Measurements from ENCODE around the gene SLC17A3. TPM values are rescaled to one million over a fixed set of nuclear protein-coding genes. Genes with fewer than 3 reads are reported as not detected.

Gene SLC17A3
- polyA plus RNA-seq (2012; ENCODE audit: low read depth, missing spikeins): not detected

- no peak for DNase-seq (ENCODE audit: insufficient read length, low spot score)
- no peak for TF ChIP-seq SPI1 (IDR thresholded peaks at IDR 0.05; ENCODE audit: low read depth, low read length)
- no peak for TF ChIP-seq POU2F2 (IDR thresholded peaks at IDR 0.05; ENCODE audit: low read depth, low read length)
- no peak for TF ChIP-seq TAF1 (IDR thresholded peaks at IDR 0.05; ENCODE audit: low read depth, low read length)
- no peak for TF ChIP-seq POLR2AphosphoS5 (IDR thresholded peaks at IDR 0.05; ENCODE audit: low read depth, low read length)
- no peak for FAIRE-seq
Observed at GRCh38 chr6:25874118-25874517, at the start of gene SLC17A3. SLC17A3 (minus strand) TSS chr6:25874243; CDS start chr6:25868387, 5,856 bp downstream.

GRCh38 chr6:25922301-25922700 lies 48.3 kb upstream of the SLC17A3 start:
- TF ChIP-seq PAX5 (IDR thresholded peaks at IDR 0.05; ENCODE audit: insufficient read depth, low read length, severe bottlenecking): no peak
- TF ChIP-seq POLR2A (IDR thresholded peaks at IDR 0.05; ENCODE audit: low read depth, low read length): no peak
- TF ChIP-seq TAF1 (IDR thresholded peaks at IDR 0.05; ENCODE audit: low read depth, low read length): no peak
- TF ChIP-seq SPI1 (IDR thresholded peaks at IDR 0.05; ENCODE audit: low read depth, low read length): no peak
- FAIRE-seq (no peak), DNase-seq (ENCODE audit: insufficient read length, low spot score) (no peak)

- FAIRE-seq (no peak), DNase-seq (ENCODE audit: insufficient read length, low spot score) (no peak)
- TF ChIP-seq TAF1 (IDR thresholded peaks at IDR 0.05; ENCODE audit: low read depth, low read length) (no peak), SPI1 (IDR thresholded peaks at IDR 0.05; ENCODE audit: low read depth, low read length) (no peak), POU2F2 (IDR thresholded peaks at IDR 0.05; ENCODE audit: low read depth, low read length) (no peak), POLR2A (IDR thresholded peaks at IDR 0.05; ENCODE audit: low read depth, low read length) (no peak), POLR2AphosphoS5 (IDR thresholded peaks at IDR 0.05; ENCODE audit: low read depth, low read length) (no peak), PAX5 (IDR thresholded peaks at IDR 0.05; ENCODE audit: insufficient read depth, low read length, severe bottlenecking) (no peak)
Observed at GRCh38 chr6:25921525-25922203, 47.6 kb upstream of the SLC17A3 start.

- TF ChIP-seq SPI1 (IDR thresholded peaks at IDR 0.05; ENCODE audit: low read depth, low read length) (no peak), PAX5 (IDR thresholded peaks at IDR 0.05; ENCODE audit: insufficient read depth, low read length, severe bottlenecking) (no peak), TAF1 (IDR thresholded peaks at IDR 0.05; ENCODE audit: low read depth, low read length) (no peak), POU2F2 (IDR thresholded peaks at IDR 0.05; ENCODE audit: low read depth, low read length) (no peak), POLR2AphosphoS5 (IDR thresholded peaks at IDR 0.05; ENCODE audit: low read depth, low read length) (no peak), POLR2A (IDR thresholded peaks at IDR 0.05; ENCODE audit: low read depth, low read length) (no peak)
- FAIRE-seq (no peak), DNase-seq (ENCODE audit: insufficient read length, low spot score) (no peak)
Observed at GRCh38 chr6:25919657-25920056, 45.6 kb upstream of the SLC17A3 start.

GRCh38 chr6:25918083-25918683 lies 44.1 kb upstream of the SLC17A3 start:
- FAIRE-seq (no peak), DNase-seq (ENCODE audit: insufficient read length, low spot score) (no peak)
- TF ChIP-seq POLR2AphosphoS5 (IDR thresholded peaks at IDR 0.05; ENCODE audit: low read depth, low read length): no peak
- TF ChIP-seq TAF1 (IDR thresholded peaks at IDR 0.05; ENCODE audit: low read depth, low read length): no peak
- TF ChIP-seq SPI1 (IDR thresholded peaks at IDR 0.05; ENCODE audit: low read depth, low read length): no peak
- no peak for TF ChIP-seq POU2F2 (IDR thresholded peaks at IDR 0.05; ENCODE audit: low read depth, low read length)
- no peak for TF ChIP-seq PAX5 (IDR thresholded peaks at IDR 0.05; ENCODE audit: insufficient read depth, low read length, severe bottlenecking)
- TF ChIP-seq POLR2A (IDR thresholded peaks at IDR 0.05; ENCODE audit: low read depth, low read length): no peak

GRCh38 chr6:25916789-25917490 lies 42.9 kb upstream of the SLC17A3 start:
- FAIRE-seq (no peak), DNase-seq (ENCODE audit: insufficient read length, low spot score) (no peak)
- TF ChIP-seq PAX5 (IDR thresholded peaks at IDR 0.05; ENCODE audit: insufficient read depth, low read length, severe bottlenecking) (no peak), POU2F2 (IDR thresholded peaks at IDR 0.05; ENCODE audit: low read depth, low read length) (no peak), TAF1 (IDR thresholded peaks at IDR 0.05; ENCODE audit: low read depth, low read length) (no peak), POLR2A (IDR thresholded peaks at IDR 0.05; ENCODE audit: low read depth, low read length) (no peak), SPI1 (IDR thresholded peaks at IDR 0.05; ENCODE audit: low read depth, low read length) (no peak), POLR2AphosphoS5 (IDR thresholded peaks at IDR 0.05; ENCODE audit: low read depth, low read length) (no peak)

- FAIRE-seq (no peak), DNase-seq (ENCODE audit: insufficient read length, low spot score) (no peak)
- TF ChIP-seq SPI1 (IDR thresholded peaks at IDR 0.05; ENCODE audit: low read depth, low read length): no peak
- no peak for TF ChIP-seq TAF1 (IDR thresholded peaks at IDR 0.05; ENCODE audit: low read depth, low read length)
- TF ChIP-seq POU2F2 (IDR thresholded peaks at IDR 0.05; ENCODE audit: low read depth, low read length): no peak
- no peak for TF ChIP-seq POLR2AphosphoS5 (IDR thresholded peaks at IDR 0.05; ENCODE audit: low read depth, low read length)
- TF ChIP-seq PAX5 (IDR thresholded peaks at IDR 0.05; ENCODE audit: insufficient read depth, low read length, severe bottlenecking): no peak
- no peak for TF ChIP-seq POLR2A (IDR thresholded peaks at IDR 0.05; ENCODE audit: low read depth, low read length)
Observed at GRCh38 chr6:25916330-25916729, 42.3 kb upstream of the SLC17A3 start.

GRCh38 chr6:25913741-25914140 lies 39.7 kb upstream of the SLC17A3 start:
- TF ChIP-seq SPI1 (IDR thresholded peaks at IDR 0.05; ENCODE audit: low read depth, low read length) (no peak), POLR2A (IDR thresholded peaks at IDR 0.05; ENCODE audit: low read depth, low read length) (no peak), TAF1 (IDR thresholded peaks at IDR 0.05; ENCODE audit: low read depth, low read length) (no peak)
- FAIRE-seq: no peak
- DNase-seq (ENCODE audit: insufficient read length, low spot score): no peak

GRCh38 chr6:25911351-25911750 lies 37.3 kb upstream of the SLC17A3 start:
- TF ChIP-seq SPI1 (IDR thresholded peaks at IDR 0.05; ENCODE audit: low read depth, low read length): no peak
- TF ChIP-seq POLR2A (IDR thresholded peaks at IDR 0.05; ENCODE audit: low read depth, low read length): no peak
- TF ChIP-seq PAX5 (IDR thresholded peaks at IDR 0.05; ENCODE audit: insufficient read depth, low read length, severe bottlenecking): no peak
- no peak for TF ChIP-seq POLR2AphosphoS5 (IDR thresholded peaks at IDR 0.05; ENCODE audit: low read depth, low read length)
- TF ChIP-seq TAF1 (IDR thresholded peaks at IDR 0.05; ENCODE audit: low read depth, low read length): no peak
- TF ChIP-seq POU2F2 (IDR thresholded peaks at IDR 0.05; ENCODE audit: low read depth, low read length): no peak
- FAIRE-seq (no peak), DNase-seq (ENCODE audit: insufficient read length, low spot score) (no peak)

All from GM12891 (cell line).